ENCODE results near the gene DLD.
"Not testable (repeated sequence)": the region's sequence is repeated elsewhere in the genome, so short reads cannot be mapped to it uniquely, and the experiment has no call there.

DLD gene

GRCh38 chr7:107917763-107918651 is 27.0 kb downstream of the DLD start:
- no peak for DNase-seq (ENCODE audit: low read depth in 3 of 3)

- no peak for DNase-seq (ENCODE audit: low read depth in 3 of 3)
Measured at GRCh38 chr7:107918948-107919347, 28.0 kb downstream of the DLD start.

- no peak for DNase-seq (ENCODE audit: low read depth in 3 of 3)
Measured at GRCh38 chr7:107920048-107920772, 29.2 kb downstream of the DLD start.

- not testable (repeated sequence) for DNase-seq (ENCODE audit: low read depth in 3 of 3)
Measured at GRCh38 chr7:107921826-107922225, 30.8 kb downstream of the DLD start.

GRCh38 chr7:107922886-107923285 is 31.9 kb downstream of the DLD start:
- no peak for DNase-seq (ENCODE audit: low read depth in 3 of 3)

- no peak for DNase-seq (ENCODE audit: low read depth in 3 of 3)
Measured at GRCh38 chr7:107924841-107925504, 34.0 kb downstream of the DLD start.

GRCh38 chr7:107926481-107926880 is 35.5 kb downstream of the DLD start:
- no peak for DNase-seq (ENCODE audit: low read depth in 3 of 3)

- no peak for DNase-seq (ENCODE audit: low read depth in 3 of 3)
Measured at GRCh38 chr7:107931740-107932515, 40.9 kb downstream of the DLD start.

- DNase-seq (ENCODE audit: low read depth in 3 of 3), result no peak
Measured at GRCh38 chr7:107932805-107933204, 41.8 kb downstream of the DLD start.

GRCh38 chr7:107933386-107934013 is 42.5 kb downstream of the DLD start:
- no peak for DNase-seq (ENCODE audit: low read depth in 3 of 3)

GRCh38 chr7:107934991-107935770 is 44.2 kb downstream of the DLD start:
- DNase-seq (ENCODE audit: low read depth in 3 of 3), result no peak

GRCh38 chr7:107936312-107936711 is 45.3 kb downstream of the DLD start:
- DNase-seq (ENCODE audit: low read depth in 3 of 3), result no peak

- DNase-seq (ENCODE audit: low read depth in 3 of 3), result no peak
Measured at GRCh38 chr7:107937531-107937930, 46.5 kb downstream of the DLD start.

- no peak for DNase-seq (ENCODE audit: low read depth in 3 of 3)
Measured at GRCh38 chr7:107938456-107939250, 47.7 kb downstream of the DLD start.

- DNase-seq (ENCODE audit: low read depth in 3 of 3), result no peak
Measured at GRCh38 chr7:107939573-107940489, 48.8 kb downstream of the DLD start.

- no peak for DNase-seq (ENCODE audit: low read depth in 3 of 3)
Measured at GRCh38 chr7:107940951-107941350, 50.0 kb downstream of the DLD start.

GRCh38 chr7:107943018-107943417 is 52.0 kb downstream of the DLD start:
- DNase-seq (ENCODE audit: low read depth in 3 of 3), result no peak

- DNase-seq (ENCODE audit: low read depth in 3 of 3), result no peak
Measured at GRCh38 chr7:107944411-107945169, 53.6 kb downstream of the DLD start.

All from stimulated activated CD4-positive, alpha-beta T cell treated with anti-CD3 and anti-CD28 coated beads, TNF-alpha, amount 100 ng/mL, for 48 hours (primary cell).